Activated naive CD4-positive, alpha-beta T cell treated with anti-CD3 and anti-CD28 coated beads, Interleukin-2, amount 50 U/mL, for 16 hours (primary cell): ENCODE data around the gene MARCOL.

ENCODE experiments used
- DNase-seq: peaks from one replicate; pipeline ENCODE4 v3.0.0-alpha.2; 2020

MARCOL gene

GRCh38 chr5:148238418-148238794 lies at the start of gene MARCOL:
MARCOL (plus strand) TSS chr5:148238525; CDS start chr5:148238598, 73 bp downstream.
- DNase-seq, result no peak

GRCh38 chr5:148191010-148191409 lies 47.3 kb upstream of the MARCOL start:
- no peak for DNase-seq

DNA sequence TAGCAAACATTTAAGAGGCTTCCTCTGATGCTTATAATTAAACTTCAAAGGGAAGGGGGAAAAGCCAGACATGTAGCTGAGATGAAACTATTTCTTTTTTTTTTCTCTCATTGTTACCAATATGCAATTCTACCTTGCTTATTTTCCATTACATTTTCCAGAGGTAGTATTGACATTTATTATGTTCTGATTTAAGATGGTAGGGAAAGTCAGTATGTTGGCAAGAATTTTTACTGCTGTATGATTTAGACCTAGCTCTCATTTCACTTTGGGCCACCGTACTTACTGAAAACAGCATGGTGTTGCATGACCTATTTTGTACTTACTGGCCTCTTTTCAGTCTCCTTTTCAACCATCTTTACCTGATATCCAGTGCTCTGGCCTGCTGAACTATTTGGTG lies 45.1 kb upstream of the MARCOL start:
- no peak for DNase-seq

DNA sequence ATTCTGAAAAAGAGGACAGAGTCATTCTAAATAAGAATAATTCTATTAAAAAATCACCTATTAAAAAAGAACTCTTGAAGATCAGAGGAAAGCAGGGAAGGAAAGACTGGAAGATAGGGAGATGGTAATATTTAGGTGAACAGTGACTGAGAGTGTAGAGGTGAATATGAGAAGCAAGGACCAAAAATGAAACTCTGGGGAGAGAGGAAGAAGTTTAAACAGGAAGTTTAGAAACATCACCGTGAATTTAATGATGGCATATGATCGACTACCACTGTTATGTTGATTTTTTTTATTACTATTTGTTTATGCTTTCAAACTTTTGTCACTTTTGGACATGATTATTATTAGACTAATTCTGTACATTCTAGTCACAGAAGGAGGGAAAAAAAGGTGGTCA lies 37.2 kb upstream of the MARCOL start:
- DNase-seq, result no peak

DNA sequence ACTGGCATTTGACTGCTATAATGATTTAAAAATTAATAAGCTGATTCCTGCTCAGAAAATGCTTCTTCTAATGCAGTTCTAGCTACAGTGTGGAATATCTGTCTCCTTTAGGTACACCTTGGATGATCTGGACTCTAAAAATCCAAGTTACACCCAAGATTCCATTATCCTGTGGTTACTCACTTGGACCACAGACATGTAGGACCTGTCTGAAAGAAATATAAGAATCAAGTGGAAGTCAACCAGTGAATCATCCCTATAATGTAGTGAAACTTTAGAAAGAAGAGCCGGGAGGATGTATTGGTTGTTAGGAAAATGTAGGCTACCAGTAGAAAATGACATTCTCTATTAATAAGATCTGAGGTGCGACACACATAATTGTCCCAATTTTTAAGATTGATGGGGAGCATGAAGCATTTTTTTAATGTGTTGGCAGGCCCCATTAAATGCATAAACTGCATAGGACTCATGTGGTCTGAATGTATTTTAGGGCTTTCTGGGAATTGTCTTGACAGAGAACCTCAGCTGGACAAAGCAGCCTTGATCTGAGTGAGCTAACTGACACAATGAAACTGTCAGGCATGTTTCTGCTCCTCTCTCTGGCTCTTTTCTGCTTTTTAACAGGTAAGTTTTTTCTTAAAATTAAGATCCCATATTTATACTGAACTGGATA lies 35.7 kb upstream of the MARCOL start, which contains the start of gene SPINK6:
SPINK6 (plus strand) TSS at position 512 of the 673 bp plus-strand sequence; CDS start at position 567, 55 bp downstream.
- no peak for DNase-seq

DNA sequence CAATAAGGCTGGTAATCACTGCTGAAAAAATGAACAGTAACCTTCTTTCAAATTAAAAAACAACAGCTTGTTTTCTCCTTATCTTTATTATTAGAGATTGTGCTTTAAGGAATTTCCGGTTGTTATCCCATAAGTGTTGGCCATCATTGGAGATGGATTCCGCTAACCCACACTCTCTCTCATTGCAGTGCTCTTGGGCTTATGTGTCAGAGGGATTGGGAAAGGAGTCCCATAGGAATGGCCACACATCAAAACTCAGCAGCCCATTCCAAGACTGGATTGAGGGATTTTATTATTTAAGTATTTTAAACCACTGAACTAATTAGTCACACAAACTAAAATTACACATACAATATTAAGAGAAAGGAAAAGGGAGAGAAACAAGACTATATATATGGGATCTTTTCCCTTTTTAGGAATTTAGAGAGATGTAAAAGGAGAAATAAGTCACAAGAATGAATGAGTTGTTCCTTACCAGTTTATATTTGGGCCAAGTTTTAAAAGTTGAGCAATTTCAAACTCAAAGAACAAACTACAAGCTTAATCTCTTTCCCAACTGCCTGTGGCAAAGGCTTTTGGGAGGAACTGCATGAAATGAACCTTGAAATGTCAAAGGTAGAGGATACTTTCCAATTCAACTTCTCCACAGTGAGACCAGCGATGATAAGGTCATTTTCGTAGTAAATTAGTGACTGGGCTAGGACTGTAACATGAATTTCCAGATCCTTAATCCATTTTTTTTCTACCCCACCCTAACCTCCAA lies 33.1 kb upstream of the MARCOL start:
- no peak for DNase-seq

GRCh38 chr5:148205865-148206264 lies 32.5 kb upstream of the MARCOL start:
- no peak for DNase-seq

DNA sequence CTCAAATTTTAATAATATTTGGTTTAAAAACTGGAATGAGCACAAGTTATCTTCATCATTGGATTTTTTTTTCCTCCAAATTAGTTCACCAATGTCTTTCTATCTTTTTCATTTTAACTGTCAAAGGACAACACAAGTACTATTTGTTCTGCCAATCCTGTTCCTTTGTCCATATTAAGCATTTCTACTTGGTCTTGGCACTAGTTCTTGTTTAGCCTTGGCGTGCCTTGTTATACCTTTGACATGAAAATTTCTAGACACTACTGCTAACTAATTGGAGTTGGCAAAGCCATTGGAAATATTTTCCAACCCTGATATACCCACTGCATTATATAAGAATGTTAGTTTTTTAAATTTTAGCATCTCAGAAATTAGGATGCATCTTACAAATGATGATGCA lies 31.7 kb upstream of the MARCOL start:
- no peak for DNase-seq

- DNase-seq, result no peak
These were observed 30.1 kb upstream of the MARCOL start for GRCh38 chr5:148208226-148208625.

DNA sequence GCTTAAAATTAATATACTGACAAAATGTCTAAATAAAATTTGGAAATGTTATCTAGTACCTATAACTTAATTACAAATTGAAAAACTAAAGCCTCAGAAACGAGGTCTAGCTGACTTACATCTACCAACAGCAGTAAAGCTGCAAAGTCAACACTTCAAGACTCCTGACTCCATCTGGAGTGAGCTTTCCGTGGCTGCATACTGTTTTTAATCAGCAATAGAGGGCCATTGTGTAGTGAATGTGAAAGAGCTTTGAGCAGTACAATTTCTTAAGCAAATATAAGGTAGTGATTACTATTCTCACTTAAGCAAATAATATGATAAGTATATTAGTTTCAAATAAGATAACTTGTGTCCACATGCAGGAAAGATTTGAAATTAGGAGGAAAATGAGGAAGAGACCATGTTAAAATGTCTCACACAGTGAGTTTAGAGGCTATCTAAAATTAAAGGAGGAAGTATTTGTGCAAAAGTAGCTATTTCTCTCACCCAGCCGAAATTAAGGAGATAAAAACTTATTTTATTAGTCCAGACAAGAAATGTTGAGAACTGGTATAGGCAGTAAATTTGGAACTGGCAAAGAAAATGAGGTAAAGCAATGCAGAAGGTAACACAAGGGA lies 29.1 kb upstream of the MARCOL start:
- DNase-seq, result no peak

- no peak for DNase-seq
These were observed 23.6 kb upstream of the MARCOL start for GRCh38 chr5:148214665-148215185.

DNA sequence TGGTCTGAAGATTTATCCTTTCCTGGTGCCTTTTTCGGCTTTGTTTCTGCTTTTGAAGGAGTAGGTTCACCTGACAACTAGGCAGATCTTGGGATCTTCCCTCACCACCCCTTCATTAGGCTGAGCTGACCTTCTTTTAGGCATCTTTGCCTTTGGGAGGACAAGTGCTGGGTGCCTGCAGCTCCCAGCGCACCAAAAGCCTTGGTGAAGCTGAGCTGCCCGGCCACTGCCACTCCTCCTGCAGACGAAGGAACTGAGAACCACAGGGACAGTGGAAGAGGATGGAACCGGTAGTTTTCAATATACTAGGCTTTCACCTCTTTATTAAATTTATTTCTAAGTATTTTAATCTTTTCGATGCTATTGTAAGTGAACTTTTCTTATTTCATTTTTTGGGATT lies 16.8 kb upstream of the MARCOL start:
- no peak for DNase-seq

GRCh38 chr5:148224117-148224742 lies 14.1 kb upstream of the MARCOL start:
- DNase-seq, result no peak

DNA sequence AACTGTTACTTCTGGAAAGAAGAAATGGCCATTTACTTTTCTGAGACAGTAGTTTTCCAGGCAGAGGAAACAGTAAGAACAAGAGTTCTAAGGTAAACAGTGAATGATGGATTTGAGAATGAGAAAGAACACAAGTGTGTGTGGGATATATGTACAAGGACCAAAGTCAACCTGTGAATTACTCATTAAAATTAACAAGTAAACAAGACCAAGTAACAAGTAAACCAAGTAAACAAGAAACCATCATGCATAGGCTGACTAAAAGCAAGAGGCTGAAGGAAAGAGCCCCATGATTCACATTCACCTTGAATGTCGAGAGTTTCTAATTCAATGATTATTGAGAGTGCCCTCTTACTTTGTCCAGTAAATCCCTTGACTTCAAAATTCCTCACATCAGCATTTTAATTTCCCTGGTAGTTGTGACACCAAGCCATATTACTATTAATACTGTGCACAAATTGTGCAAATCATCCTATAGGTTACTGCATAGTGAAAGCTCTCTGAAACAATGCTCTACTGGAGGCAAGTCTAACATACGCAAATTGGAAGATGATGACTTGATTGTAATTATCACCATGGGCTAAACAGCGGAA lies 9.8 kb upstream of the MARCOL start:
- no peak for DNase-seq

DNA sequence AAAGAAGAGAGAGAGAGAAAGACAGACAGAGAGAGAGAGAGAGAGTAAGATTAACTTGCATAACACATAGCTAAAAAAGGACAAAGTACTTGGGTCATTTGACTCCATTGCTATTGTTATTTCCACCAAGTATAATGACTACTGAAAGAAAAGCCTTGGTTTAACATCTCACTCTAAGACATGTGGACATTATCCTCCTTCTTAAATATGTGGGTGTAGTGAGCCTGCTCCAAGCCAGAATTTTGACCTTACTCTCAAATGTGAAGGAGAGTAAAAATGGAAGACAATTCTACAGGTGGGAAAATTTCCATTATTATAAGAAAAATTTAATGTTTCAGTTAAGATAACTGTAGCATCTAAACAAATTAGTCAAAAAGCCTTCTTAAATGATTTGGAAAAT lies 8.5 kb upstream of the MARCOL start:
- no peak for DNase-seq

GRCh38 chr5:148230240-148230639 lies 8.1 kb upstream of the MARCOL start:
- DNase-seq, result no peak

DNA sequence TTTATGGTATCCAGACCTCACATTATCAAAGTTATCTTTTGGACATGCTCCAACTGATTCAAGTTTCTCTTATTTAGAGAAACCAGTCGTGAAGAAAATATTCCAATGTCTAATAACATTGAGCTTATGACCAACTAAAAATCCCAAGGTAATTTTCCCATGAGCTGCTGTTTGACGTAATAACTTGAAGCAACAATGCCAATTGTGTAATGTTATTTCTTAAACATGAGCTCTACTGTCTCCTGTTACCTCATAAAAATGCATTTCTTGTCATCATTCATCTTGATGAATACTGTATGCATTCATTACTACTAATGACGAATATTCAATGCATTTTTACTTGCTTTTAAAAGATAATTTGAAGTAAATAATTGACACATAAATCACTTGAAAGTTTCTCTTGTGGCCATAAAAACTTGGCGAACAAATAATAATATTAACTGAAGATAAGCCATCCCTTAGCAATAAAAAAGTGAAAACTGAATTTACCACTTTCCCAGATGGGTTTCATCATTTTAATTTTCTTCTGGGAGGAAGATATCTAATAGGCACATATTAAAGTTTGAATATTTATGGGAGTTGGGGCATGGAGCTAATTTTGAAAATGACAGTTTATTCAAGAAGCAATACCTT lies 424 bp upstream of the MARCOL start:
- DNase-seq, result no peak

DNA sequence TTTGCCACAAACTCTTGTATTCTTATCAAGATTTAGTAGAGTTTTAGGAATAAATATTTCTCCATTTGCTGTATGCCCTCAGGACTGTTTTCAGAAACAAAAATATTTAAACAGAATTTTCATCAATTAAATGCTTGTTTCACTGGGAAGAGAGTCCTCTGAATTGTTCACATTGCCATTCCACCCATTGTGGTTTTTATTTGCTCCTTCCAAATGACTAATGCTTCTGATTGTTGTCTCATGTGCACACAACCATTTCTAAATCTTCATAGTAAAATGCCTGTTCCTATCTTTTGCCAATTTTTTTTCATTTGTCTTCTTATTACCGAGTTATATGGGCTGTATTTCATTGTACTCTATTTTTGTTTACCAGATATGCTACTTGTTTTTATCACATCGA lies 10.6 kb downstream of the MARCOL start:
- no peak for DNase-seq

- no peak for DNase-seq
These were observed 17.1 kb downstream of the MARCOL start for GRCh38 chr5:148255456-148255855.

GRCh38 chr5:148259288-148259687 lies 21.0 kb downstream of the MARCOL start:
- no peak for DNase-seq

DNA sequence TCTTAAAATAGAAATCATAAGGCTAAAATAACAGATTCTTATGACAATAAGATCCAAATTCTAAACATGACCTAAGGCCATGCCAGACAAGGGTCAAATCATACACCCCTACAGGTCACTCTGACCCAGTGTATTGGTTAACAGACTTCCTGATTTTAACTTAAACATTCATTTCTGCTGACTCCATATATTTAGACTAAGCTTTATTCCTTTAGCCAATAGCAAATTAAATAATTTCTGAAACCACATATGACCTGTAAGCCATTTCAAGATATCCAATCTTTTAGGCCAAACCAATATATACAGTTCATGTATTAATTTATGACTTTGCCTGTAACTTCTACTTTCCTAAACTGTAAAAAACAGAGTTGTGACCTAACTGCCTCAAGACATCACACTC lies 22.9 kb downstream of the MARCOL start:
- no peak for DNase-seq

GRCh38 chr5:148267962-148268361 lies 29.6 kb downstream of the MARCOL start:
- DNase-seq, result no peak
